Measurements from ENCODE around the gene HERC3.
"Not testable (repeated sequence)": the region's sequence is repeated elsewhere in the genome, so short reads cannot be mapped to it uniquely, and the experiment has no call there.

Gene HERC3

GRCh38 chr4:88609387-88609786 lies 17.1 kb downstream of the HERC3 start:
- DNase-seq (ENCODE audit: low spot score), result no peak

GRCh38 chr4:88609794-88610193 lies 17.5 kb downstream of the HERC3 start:
- DNase-seq (ENCODE audit: low spot score), result not testable (repeated sequence)

DNA sequence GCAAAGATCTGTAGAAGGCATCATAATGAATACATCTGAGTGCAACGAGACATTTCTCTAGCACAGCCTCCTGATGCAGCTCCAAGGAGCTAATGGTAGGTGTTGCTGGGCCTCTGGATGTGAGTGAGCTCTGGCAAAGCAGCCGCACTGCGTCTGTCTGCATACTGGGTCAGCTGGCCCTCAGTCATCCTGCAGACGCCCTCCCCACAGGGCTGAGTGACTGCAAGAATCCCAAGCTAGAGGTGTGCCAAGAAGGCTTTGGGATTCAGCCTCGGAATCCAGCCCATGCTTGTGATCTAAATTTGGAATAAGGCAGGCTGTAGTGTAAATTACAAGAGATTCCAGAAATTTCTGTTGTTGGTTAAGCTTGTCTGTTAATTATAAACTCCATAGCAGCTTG lies 18.5 kb downstream of the HERC3 start:
- peak; percentile 54 for DNase-seq (ENCODE audit: low spot score)

- no peak for DNase-seq (ENCODE audit: low spot score)
These were observed 21.2 kb downstream of the HERC3 start for GRCh38 chr4:88613417-88613875.

DNA sequence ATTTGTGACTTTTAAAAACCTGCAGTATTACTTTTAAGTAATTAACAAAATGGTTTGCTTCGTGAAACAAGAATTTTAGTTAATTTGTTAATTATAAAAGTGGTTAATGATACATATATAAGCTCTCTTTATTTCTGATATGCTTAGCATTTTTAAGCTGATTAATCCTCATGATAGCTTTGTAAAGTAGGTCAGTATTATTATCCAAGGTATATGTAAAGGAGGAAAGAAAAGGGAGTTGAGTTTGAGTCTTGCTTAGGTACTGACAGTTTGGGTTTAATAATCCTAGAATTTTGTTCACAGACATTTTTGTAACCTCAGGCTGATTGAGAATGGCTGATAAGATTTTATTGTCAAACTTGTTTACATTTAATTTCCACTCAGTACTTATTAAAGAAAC lies 21.8 kb downstream of the HERC3 start:
- DNase-seq (ENCODE audit: low spot score), result no peak

GRCh38 chr4:88616275-88617150 lies 24.2 kb downstream of the HERC3 start:
- no peak for DNase-seq (ENCODE audit: low spot score)

GRCh38 chr4:88618782-88619485 lies 26.7 kb downstream of the HERC3 start:
- no peak for DNase-seq (ENCODE audit: low spot score)

DNA sequence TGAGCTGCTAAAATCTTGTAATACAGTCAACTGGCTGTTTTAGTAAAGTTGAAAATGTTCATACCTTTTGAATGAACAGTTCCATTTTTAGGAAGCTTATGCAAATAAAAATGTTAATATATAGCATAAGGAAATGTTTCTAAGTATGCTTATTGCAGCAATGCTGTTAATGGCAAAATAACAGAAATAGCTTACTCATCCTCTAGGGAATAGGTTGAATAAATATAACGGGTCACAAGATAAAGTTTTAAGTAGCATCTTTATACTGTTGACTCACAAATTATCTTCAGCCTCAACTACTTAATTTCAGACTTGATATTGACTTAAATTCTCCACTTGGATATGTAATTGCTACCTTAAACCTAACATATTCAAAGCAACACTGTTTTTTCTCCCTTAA lies 27.7 kb downstream of the HERC3 start:
- no peak for DNase-seq (ENCODE audit: low spot score)

DNA sequence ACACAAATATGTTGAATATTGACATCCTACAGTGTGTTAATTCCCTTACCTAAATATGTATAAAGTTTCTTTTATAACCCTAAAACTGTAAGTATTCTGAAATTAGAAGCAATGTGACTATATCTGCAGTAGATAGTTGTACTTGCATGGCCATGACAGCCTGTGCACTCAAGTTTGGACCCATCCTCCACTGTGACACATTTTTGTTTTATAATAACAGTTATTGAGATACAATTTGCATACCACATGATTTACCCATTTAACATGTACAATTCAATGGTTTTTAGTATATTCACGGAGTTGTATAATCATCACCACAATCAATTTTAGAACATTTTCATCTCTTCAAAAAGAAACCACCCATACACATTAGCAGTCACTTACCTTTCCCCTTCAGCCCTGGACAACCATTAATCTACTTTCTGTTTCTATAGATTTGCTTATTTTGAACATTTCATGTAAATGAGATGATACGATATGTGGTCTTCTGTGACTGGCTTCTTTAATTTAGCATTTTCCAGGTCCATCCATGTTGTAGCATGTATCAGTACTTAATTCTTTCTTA lies 29.6 kb downstream of the HERC3 start:
- no peak for DNase-seq (ENCODE audit: low spot score)

DNA sequence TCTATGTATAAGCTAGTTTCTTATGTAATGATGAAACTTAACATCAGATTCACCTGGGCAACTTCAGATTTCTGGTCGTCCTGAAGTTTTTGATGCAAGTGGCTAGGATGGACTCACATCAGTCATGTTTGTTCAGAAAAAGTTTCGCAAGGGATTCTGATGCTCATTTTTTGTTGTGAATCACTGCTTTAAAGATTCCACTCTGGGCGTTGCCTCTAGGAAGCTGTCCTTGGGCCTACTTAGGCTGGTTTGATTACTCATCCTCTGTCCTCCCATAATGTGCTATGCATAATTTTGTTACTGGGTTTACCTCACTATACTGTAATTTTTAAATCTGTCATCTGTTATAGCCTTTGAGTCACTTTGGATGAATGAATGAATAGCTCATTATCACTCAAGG lies 30.8 kb downstream of the HERC3 start:
- no peak for DNase-seq (ENCODE audit: low spot score)

DNA sequence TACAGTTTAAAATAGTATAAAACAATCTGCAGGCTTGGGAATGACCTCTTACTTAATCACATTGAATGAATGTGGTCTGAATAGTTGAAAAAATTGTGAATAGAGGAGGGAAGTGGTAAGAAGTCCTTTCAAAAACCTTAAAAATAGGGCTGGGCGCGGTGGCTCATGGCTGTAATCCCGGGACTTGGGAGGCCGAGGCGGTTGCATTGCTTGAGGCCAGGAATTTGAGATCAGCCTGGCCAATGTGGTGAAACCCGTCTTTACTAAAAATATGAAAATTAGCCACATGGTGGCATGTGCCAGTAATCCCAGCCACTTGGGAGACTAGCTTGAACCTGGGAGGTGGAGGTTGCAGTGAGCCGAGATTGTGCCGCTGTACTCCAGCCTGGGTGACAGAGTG lies 36.5 kb downstream of the HERC3 start:
- peak; percentile 22 for DNase-seq (ENCODE audit: low spot score)

DNA sequence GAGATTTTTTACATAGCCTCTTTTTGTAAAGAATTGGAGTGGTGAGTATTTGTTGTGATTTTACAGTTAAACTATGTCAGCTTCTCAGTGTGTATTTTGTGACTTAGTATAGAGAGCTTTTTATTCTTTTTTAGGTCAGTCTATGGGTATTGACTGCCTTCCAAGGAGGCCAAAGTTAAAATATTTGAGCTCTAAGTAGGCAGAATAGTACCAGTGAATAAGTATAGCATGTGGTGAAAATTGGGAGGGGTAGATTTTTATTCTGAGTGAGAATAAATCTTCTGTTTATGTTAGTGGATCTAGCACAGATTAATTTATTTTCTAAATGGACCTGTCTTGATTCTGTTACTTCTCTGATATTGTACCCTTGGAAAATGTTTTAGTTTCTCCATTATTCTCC lies 37.5 kb downstream of the HERC3 start:
- no peak for DNase-seq (ENCODE audit: low spot score)

- DNase-seq (ENCODE audit: low spot score), result no peak
These were observed 38.5 kb downstream of the HERC3 start for GRCh38 chr4:88630756-88631155.

DNA sequence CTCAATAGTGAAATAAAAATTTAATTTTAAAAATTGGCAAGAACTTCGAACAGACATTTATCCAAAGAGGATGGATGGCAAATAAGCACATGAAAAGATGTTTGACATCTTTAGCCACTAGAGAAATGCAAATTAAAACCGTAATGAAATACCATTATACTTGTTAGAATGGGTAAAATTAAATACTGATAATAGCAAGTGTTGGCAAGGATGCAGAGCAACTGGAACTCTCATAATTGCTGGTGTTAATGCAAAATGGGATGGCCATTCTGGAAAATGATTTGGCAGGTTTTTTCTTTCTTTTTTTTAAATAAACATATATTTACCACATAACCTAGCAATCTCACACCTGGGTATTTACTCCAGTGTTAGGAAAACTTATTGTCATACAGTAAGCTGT lies 51.7 kb downstream of the HERC3 start:
- no peak for DNase-seq (ENCODE audit: low spot score)

DNA sequence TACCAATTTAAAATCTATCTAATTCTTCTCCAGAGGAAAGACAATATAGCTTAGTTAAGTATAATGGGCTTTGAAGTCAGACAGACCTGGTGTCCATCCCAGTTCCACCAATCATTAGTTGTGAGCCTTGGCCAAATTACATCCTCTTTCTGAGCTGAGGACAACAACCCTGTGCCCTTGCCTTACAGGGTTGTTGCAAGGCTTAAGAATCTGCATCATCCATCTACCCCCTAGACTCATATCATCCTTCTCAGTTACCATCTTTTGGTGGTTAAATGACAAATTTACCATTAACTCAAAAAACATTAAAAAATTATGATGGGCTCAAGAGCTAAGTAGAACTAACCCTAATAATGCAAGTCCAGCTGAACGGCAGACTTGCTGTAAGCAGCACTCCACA lies 53.7 kb downstream of the HERC3 start:
- no peak for DNase-seq (ENCODE audit: low spot score)

- no peak for DNase-seq (ENCODE audit: low spot score)
These were observed 54.4 kb downstream of the HERC3 start for GRCh38 chr4:88646528-88647280.

GRCh38 chr4:88649716-88650115 lies 57.4 kb downstream of the HERC3 start:
- DNase-seq (ENCODE audit: low spot score), result no peak

GRCh38 chr4:88653371-88653946 lies 61.2 kb downstream of the HERC3 start:
- no peak for DNase-seq (ENCODE audit: low spot score)

- DNase-seq (ENCODE audit: low spot score), result no peak
These were observed 62.9 kb downstream of the HERC3 start for GRCh38 chr4:88655226-88655625.

DNA sequence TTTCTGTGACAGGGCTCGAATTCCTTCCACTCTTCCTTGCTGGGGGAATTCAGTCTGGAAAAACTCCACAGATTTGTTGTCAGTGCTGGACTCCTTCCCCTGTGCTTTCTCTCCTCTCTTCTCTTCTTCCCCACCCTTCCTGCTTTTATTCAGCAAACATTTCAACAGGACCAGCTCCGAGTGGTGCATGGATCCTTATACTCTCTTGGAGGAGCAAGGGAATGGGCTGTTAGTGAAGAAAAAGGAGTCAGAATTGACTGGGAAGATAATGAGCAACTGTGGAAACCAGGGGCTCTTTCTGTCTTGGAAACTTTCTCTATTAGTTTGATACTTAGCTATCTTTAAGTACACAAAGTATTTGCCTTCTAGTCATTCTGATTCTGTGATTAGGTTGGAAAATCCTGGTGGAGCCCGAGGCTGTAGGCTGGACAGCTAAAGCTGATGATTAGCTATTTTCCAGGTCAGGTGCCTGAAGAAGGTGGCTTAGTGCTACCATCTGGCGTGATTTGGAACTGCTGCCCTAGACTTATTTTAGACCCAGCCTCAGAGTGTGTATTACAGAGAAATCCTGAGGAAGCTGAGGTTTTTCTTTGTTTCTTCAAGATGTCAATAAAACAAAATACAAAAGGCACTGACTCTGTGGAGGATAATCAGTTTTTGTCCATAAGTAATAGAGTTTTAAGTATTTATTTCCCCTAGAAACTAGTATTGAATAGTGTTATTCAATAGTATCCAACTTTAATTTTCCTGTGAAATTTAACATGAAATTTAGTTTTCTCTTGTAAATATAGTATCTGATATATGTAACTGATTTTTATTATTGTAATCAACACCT lies 67.0 kb downstream of the HERC3 start:
- DNase-seq (ENCODE audit: low spot score), result peak; percentile 64

DNA sequence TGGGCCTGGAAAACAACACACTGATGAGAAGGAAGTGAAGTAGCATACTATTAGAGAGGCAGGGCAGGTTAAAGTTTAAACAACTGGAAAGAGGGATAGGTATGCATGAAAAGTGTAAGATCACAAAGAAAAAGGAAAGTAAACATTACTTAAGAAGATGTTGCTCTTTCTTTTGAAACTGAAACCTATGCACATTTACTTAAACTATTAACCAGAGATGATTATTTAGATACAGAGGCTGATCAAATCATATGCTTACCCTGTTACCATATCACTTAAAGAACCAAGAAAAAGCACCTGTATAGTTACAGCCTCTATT lies 67.6 kb downstream of the HERC3 start:
- no peak for DNase-seq (ENCODE audit: low spot score)

Measured in Ammon's horn (tissue), 1 donor.